Measurements from ENCODE around the gene LMNTD2.

Gene LMNTD2

GRCh38 chr11:535210-535518, 25.4 kb downstream of the LMNTD2 start:
- Histone ChIP-seq H3K4me3 (ENCODE audit: low read depth, low read length) (peak overlapping the region; percentile 67; the same call in 1 of the 2 replicates), H3K9me3 (no peaks in the 10 kb centered on the region), H3K27me3 (no peaks in the 10 kb centered on the region), H3K4me1 (no peaks in the 10 kb centered on the region), H3K36me3 (peaks cover 3% of the 10 kb centered on the region; the same call in 1 of the 2 replicates)
- no peak for DNase-seq
- no peak for TF ChIP-seq CTCF (IDR thresholded peaks at IDR 0.05; ENCODE audit: low read depth, low read length)

- no peak for DNase-seq
- no peak for TF ChIP-seq CTCF (IDR thresholded peaks at IDR 0.05; ENCODE audit: low read depth, low read length)
- Histone ChIP-seq H3K4me1 (no peaks in the 10 kb centered on the region), H3K36me3 (peaks cover 3% of the 10 kb centered on the region; the same call in 1 of the 2 replicates), H3K9me3 (no peaks in the 10 kb centered on the region), H3K27me3 (no peaks in the 10 kb centered on the region), H3K4me3 (ENCODE audit: low read depth, low read length) (peak overlapping the region; percentile 67)
Measured at GRCh38 chr11:534396-535209, 25.9 kb downstream of the LMNTD2 start.

- Histone ChIP-seq H3K4me1 (no peaks in the 10 kb centered on the region), H3K27me3 (no peaks in the 10 kb centered on the region), H3K9me3 (no peaks in the 10 kb centered on the region), H3K36me3 (peaks cover 3% of the 10 kb centered on the region; the same call in 1 of the 2 replicates), H3K4me3 (ENCODE audit: low read depth, low read length) (no peak overlapping the region)
- DNase-seq: no peak
- TF ChIP-seq CTCF (IDR thresholded peaks at IDR 0.05; ENCODE audit: low read depth, low read length): no peak
Measured at GRCh38 chr11:533586-534395, 26.7 kb downstream of the LMNTD2 start.

GRCh38 chr11:532986-533585, 27.5 kb downstream of the LMNTD2 start:
- no peak for TF ChIP-seq CTCF (IDR thresholded peaks at IDR 0.05; ENCODE audit: low read depth, low read length)
- H3K4me1 ChIP-seq: no peaks in the 10 kb centered on the region
- H3K27me3 ChIP-seq: no peaks in the 10 kb centered on the region
- no peaks in the 10 kb centered on the region for H3K9me3 ChIP-seq
- no peak overlapping the region for H3K4me3 ChIP-seq (ENCODE audit: low read depth, low read length)
- DNase-seq: no peak
- peaks cover 3% of the 10 kb centered on the region; the same call in 1 of the 2 replicates for H3K36me3 ChIP-seq

GRCh38 chr11:532527-532985, 28.0 kb downstream of the LMNTD2 start:
- H3K4me3 ChIP-seq (ENCODE audit: low read depth, low read length): no peak overlapping the region
- H3K9me3 ChIP-seq: no peaks in the 10 kb centered on the region
- no peak for DNase-seq
- TF ChIP-seq CTCF (IDR thresholded peaks at IDR 0.05; ENCODE audit: low read depth, low read length): no peak
- no peaks in the 10 kb centered on the region for H3K4me1 ChIP-seq
- H3K36me3 ChIP-seq: peaks cover 3% of the 10 kb centered on the region; the same call in 1 of the 2 replicates
- no peaks in the 10 kb centered on the region for H3K27me3 ChIP-seq

Measured in BE2C (cell line).